ENCODE data around the gene ABLIM1.

DNA sequence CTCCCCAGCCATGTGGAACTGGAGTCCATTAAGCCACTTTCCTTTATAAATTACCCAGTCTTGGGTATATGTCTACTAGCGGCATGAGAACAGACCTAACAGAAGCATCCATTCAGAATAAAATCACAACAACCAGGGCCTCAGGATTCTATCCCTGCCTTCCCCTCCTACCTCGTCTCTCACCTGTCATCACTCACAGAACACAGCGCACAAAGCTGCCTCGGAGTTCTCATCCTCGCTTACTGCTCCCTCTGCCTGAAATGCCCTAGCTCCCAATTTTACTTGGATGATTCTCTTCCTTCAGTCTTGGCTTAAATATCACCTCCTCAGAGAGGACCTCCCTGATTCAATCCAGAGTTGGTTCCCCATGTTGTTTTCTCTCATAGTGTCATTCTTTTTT, 183.1 kb downstream of the ABLIM1 start:
- no peak for TF ChIP-seq CTCF (IDR thresholded peaks at IDR 0.05)
- no peak for TF ChIP-seq POLR2AphosphoS5 (IDR thresholded peaks at IDR 0.05)

Data from suprapubic skin (tissue), 3 donors.